ENCODE data around the gene CLDN9.

Gene CLDN9

GRCh38 chr16:2974319-2975056 is 38.2 kb upstream of the CLDN9 start:
- POLR2A ChIA-PET, result no interaction called here
- TF ChIP-seq CTCF (IDR thresholded peaks at IDR 0.05; ENCODE audit: control extremely low read depth, extremely low read depth, low read depth, missing control alignments), result no peak
- no peak for DNase-seq (ENCODE audit: extremely low spot score)
- CTCF ChIA-PET, result interaction anchor here (1.0 to 2.3 kb wide), 5 partner anchors 9 to 56 kb away, joined by 3 to 7 read pairs (median 3); no protein-coding TSS in a partner anchor

- DNase-seq (ENCODE audit: extremely low spot score), result no peak
- TF ChIP-seq CTCF (IDR thresholded peaks at IDR 0.05; ENCODE audit: control extremely low read depth, extremely low read depth, low read depth, missing control alignments), result no peak
- ChIA-PET CTCF (interaction anchor here (1.0 to 1.1 kb wide), 4 partner anchors 8 to 56 kb away, joined by 3 to 4 read pairs (median 4); no protein-coding TSS in a partner anchor), POLR2A (no interaction called here)
Observed at GRCh38 chr16:2975161-2975795, 37.4 kb upstream of the CLDN9 start.

- CTCF ChIA-PET, result interaction anchor here (0.7 to 1.1 kb wide), 3 partner anchors 9 to 15 kb away, joined by 3 to 4 read pairs (median 3); no protein-coding TSS in a partner anchor
- POLR2A ChIA-PET, result no interaction called here
- no peak for DNase-seq (ENCODE audit: extremely low spot score)
- TF ChIP-seq CTCF (IDR thresholded peaks at IDR 0.05; ENCODE audit: control extremely low read depth, extremely low read depth, low read depth, missing control alignments), result no peak
Observed at GRCh38 chr16:2976201-2976600, 36.5 kb upstream of the CLDN9 start.

- no peak for DNase-seq (ENCODE audit: extremely low spot score)
- POLR2A ChIA-PET, result no interaction called here
- no peak for TF ChIP-seq CTCF (IDR thresholded peaks at IDR 0.05; ENCODE audit: control extremely low read depth, extremely low read depth, low read depth, missing control alignments)
- CTCF ChIA-PET, result interaction anchor here (0.7 to 0.9 kb wide), 2 partner anchors 9 to 14 kb away, joined by 3 read pairs; no protein-coding TSS in a partner anchor
Observed at GRCh38 chr16:2976673-2977072, 36.0 kb upstream of the CLDN9 start.

- TF ChIP-seq CTCF (IDR thresholded peaks at IDR 0.05; ENCODE audit: control extremely low read depth, extremely low read depth, low read depth, missing control alignments), result no peak
- CTCF ChIA-PET, result interaction anchor here (0.7 to 2.9 kb wide), 7 partner anchors 8 to 109 kb away, joined by 3 to 13 read pairs (median 4); partner anchors contain the start of gene PAQR4
- POLR2A ChIA-PET, result no interaction called here
- no peak for DNase-seq (ENCODE audit: extremely low spot score)
Observed at GRCh38 chr16:2977440-2977839, 35.3 kb upstream of the CLDN9 start.

GRCh38 chr16:2979669-2980226 is 33.0 kb upstream of the CLDN9 start:
- ChIA-PET CTCF (interaction anchor here (1.5 to 2.9 kb wide), 3 partner anchors 9 to 18 kb away, joined by 7 to 13 read pairs (median 9); partner anchors contain the start of gene PAQR4), POLR2A (no interaction called here)
- DNase-seq (ENCODE audit: extremely low spot score), result no peak
- TF ChIP-seq CTCF (IDR thresholded peaks at IDR 0.05; ENCODE audit: control extremely low read depth, extremely low read depth, low read depth, missing control alignments), result no peak

Data from GM10248 (cell line).